HG02759 (cell line): ENCODE results near the gene SNRNP25.

ENCODE experiments used
- ATAC-seq: cut with Tn5 transposase; IDR thresholded peaks from one replicate; pipeline ENCODE4 v1.9.1; 2021; ENCODE audit warnings: mild to moderate bottlenecking, moderate library complexity; ENCODE audit not compliant: unreplicated experiment

Gene SNRNP25

DNA sequence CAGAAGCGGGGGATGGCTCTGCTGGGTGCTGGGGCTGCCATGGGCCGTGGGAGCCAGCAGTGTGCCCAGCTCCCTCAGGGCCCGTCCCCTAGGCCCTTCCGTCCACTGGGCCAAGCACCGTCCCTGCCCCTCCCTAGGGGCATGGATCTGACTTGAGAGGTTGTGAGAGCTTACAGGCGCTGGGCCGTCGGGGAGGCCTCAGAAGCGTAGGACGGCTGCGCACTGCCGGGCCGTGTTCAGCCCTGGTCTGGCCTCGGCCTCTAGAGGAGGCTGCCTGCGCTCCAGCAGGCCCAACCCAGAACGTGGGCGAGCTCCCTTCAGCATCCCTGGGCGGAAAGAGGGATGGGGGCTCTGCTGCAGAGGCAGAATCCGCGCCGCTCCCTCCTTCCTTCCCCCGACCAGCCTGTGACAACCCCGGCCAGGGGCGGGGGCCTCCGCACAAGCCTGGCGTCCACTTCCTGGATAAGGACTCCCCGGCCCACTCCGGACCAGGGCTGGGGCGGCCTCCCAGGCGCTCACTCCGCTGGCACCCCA, 23.7 kb downstream of the SNRNP25 start:
- ATAC-seq: peak; percentile 26

DNA sequence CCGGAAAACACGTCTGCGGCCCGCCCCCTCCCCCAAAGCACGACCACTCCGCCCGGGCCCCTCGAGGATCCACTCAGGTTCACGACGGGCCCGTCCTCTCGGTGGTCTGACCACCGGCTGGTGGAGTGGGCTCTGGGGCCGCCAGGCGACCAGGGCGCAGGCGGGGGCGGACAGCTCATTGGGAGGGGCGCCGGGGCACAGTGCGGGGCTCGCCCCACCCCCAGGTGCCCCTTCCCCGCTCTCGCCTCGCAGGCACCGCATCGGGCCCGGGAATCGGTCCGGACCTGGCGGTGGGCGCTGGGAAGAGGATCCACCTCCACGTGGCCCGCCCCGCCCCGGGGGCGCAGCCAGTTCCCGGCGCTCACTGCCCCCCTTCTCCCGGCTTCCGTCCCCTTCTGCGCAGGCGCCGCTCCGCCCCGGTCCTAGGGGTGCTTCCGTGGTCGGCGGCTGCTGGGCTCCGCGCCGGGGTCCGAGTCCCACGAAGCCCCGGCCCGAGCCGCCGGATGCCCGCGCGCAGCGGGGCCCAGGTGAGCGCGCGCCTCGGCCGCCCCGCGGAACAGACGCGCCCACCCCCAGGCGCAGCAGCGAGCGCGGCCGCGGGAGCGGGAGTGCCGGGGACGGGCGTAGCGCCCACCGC, 24.3 kb downstream of the SNRNP25 start, which contains the start of gene MPG:
Gene MPG (plus strand): TSS at position 419 of the 637 bp plus-strand sequence. CDS start 85 bp downstream, at position 504.
- peak; percentile 82 for ATAC-seq

GRCh38 chr16:78444-79150, 25.0 kb downstream of the SNRNP25 start:
- peak; percentile 22 for ATAC-seq

GRCh38 chr16:79151-80054, 25.8 kb downstream of the SNRNP25 start:
- ATAC-seq: no peak

DNA sequence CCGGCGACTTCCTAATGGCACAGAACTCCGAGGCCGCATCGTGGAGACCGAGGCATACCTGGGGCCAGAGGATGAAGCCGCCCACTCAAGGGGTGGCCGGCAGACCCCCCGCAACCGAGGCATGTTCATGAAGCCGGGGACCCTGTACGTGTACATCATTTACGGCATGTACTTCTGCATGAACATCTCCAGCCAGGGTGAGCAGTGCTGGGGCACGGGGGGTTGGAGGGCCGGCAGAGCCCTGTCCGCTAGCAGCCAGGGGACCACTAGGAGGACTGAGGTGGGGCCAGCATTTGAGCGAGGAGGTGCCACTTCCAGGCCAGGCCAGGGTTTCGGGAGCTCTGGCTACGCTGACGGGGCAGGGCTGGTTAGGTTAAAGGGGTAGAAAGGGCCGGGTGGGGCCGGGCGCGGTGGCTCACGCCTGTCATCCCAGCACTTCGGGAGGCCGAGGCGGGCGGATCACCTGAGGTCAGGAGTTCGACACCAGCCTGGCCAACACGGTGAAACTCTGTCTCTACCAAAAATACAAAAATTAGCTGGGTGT, 29.5 kb downstream of the SNRNP25 start:
- ATAC-seq: no peak

DNA sequence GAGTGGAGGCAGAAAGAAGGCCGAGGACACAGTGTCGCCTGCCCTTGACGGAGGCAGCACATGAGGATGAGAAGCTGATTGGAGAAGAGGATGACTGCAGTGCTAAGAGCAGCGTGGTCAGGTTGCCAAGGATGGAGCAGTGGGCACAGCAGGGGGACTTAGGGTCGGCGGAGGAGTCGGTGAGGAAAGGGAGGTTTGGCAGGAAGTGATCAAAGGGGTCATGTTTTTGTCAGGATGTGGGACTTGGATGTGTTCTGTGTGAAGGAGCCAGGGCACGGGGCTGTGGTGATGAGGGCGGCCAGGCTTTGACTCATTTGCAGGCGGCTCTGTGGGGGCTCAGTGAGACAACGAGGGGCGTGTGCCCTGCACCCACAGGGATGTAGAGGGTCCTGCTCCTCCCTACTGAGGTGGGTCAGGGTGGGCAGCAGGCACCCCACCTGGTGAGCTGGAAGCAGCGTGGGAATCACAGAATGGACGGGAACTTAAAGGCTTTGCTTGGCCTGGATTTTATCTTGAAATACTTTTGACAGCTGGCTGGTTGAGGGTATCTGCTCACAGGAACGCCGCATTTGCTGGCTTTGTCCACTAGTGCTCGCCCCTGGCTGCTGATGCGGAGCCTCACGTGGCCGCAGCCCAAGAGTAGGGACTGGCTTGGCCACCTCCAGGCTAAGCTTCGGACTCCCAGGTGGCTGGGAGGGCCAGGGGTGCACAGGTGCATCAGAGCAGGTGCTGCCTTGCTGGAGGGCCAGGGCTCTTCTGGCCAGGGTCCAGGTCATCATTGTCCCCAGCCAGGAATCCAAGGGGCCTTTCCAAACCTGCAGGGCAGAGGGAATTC, 30.4 kb downstream of the SNRNP25 start:
- ATAC-seq: no peak

- ATAC-seq: peak; percentile 67
Measured at GRCh38 chr16:84718-85406, 31.2 kb downstream of the SNRNP25 start.

GRCh38 chr16:85407-85782, 31.8 kb downstream of the SNRNP25 start:
- no peak for ATAC-seq

DNA sequence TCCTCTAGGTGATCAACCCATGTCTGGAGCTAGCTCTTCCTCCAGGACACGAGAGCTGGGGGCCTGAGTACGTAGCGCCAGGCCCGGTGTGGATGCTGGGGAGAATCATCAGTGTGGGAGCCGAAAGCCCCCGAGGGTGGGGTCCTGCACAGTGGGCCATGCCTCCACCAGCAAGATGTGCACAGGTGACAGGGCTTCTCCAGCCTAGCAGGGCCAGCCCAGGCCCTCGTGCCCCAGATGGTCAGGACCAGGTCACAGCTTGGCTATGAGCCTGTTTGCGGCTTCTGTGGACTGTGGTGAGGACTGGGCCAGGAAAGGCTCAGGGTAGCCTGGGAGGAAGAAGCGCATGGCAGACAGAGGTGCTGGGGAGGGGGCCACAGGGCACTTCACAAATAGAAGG, 32.2 kb downstream of the SNRNP25 start:
- ATAC-seq: no peak

- ATAC-seq: no peak
Measured at GRCh38 chr16:86483-86952, 32.9 kb downstream of the SNRNP25 start.

- no peak for ATAC-seq
Measured at GRCh38 chr16:88613-89012, 35.0 kb downstream of the SNRNP25 start.

DNA sequence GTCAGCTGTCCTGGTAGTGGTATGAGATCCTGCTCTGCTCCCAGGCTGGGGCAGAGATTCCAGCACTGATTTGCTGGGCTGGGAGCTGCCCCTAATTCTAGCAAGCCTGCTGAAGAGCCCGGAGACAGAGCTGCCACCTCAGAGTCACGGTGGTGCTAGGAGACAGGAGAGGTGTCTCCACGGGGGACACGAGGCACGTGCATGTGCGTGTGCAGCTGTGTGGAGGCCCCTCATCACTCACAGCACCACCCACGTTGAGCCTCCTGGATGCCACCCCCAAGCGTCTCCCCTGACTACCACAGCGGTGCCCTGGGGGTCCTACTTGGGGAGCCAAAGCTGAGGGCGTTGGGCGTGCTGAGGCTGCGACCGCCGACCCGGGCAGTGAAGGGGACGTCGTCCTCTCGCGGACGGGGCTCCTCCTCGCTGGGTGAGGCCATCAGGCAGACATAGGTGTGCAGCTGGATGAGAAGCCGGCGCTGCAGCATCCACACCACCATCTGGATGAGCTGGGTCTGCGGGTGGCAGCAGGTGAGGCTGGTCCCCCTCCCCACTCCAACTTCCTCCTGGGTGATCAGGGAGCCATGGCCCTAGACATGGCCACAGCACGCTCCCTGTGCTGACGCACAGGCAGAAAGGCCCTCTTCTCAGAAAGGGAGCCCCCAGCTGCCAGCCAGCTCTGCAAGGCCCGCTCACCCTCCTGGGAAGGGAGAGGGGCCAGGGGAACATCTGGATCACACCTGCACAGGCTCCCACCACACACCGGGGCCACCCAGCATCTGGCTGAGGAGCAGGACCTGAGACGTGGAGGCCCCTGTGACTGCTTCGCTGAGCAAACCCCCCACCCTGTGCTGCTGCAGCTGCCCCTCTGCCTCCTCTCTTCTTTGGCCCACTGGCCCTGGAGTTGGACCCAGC, 36.0 kb downstream of the SNRNP25 start:
- no peak for ATAC-seq

- no peak for ATAC-seq
Measured at GRCh38 chr16:91484-91883, 37.9 kb downstream of the SNRNP25 start.

- ATAC-seq: no peak
Measured at GRCh38 chr16:92431-93339, 39.1 kb downstream of the SNRNP25 start.

DNA sequence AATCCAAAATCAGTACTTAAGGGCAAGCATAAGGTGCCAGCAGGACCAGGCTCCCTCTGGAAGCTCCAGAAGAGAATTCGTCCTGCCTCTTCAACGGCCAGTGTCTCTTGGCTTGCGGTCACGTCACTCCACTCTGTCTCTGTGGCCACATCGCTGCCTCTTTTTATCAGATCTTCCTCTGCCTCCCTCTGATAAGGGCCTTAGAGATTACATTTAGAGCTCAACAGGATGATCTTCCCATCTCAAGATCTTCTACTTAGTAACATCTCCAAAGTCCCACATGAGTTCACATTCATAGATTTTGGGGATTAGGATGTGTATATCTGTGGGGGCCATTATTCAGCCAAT, 41.3 kb downstream of the SNRNP25 start:
- ATAC-seq: no peak

GRCh38 chr16:96935-97381, 43.3 kb downstream of the SNRNP25 start:
- ATAC-seq: peak; percentile 75

DNA sequence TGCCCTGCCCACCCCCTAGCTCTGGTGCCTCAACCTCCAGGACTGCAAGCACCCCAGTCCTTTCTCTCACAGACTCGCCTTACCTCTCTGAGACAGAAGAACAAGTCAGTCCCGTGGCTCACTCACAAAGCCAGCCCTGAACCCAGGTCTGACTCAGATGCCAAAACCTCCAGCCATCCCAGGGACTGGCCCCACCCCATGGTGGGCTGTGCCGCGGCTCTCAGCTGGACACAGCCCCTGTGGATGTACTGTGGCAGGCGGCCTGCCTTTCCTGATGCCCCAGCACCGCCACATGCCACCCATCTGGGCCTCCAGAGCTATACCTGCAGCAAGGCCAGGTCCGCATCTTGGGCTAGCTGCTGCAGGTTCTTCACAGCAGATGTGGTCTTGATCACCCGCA, 44.2 kb downstream of the SNRNP25 start:
- ATAC-seq: no peak
